Left ventricle myocardium inferior (tissue), 1 donor: ENCODE results near the gene PCLAF. TPM values are rescaled to one million over a fixed set of nuclear protein-coding genes. Genes with fewer than 3 reads are reported as not detected.
"Not testable (repeated sequence)": the region's sequence is repeated elsewhere in the genome, so short reads cannot be mapped to it uniquely, and the experiment has no call there.

Experiments used
- DNase-seq: peaks from one replicate; pipeline ENCODE4 v3.0.0-alpha.2; 2020
- H3K27ac ChIP-seq: fragments of 200-600 bp; replicated peaks from 2 replicates; pipeline ENCODE4 v1.8.0; 2021
- H3K27me3 ChIP-seq: fragments of 200-600 bp; 2 replicates; pipeline ENCODE4 v1.8.0; 2021; ENCODE audit warnings: low read depth
- H3K36me3 ChIP-seq: fragments of 200-600 bp; 2 replicates; pipeline ENCODE4 v1.8.0; 2021
- H3K4me1 ChIP-seq: fragments of 200-600 bp; 2 replicates; pipeline ENCODE4 v1.8.0; 2021
- H3K4me3 ChIP-seq: fragments of 200-600 bp; 2 replicates; pipeline ENCODE4 v1.8.0; 2021; ENCODE audit warnings: mild to moderate bottlenecking, moderate library complexity
- H3K9me3 ChIP-seq: fragments of 200-600 bp; replicated peaks from 2 replicates; pipeline ENCODE4 v1.8.0; 2021
- CTCF ChIP-seq: fragments of 200-600 bp; IDR thresholded peaks from 2 replicates; pipeline ENCODE4 v1.8.0; 2021; ENCODE audit warnings: antibody characterized with exemption, mild to moderate bottlenecking, borderline replicate concordance
- intact Hi-C: fragments of 100-400 bp; cut with micrococcal nuclease; formaldehyde crosslinking; loops from one replicate; pipeline ENCODE4 v1.11.0; 2022
- total RNA-seq: library from RNA; stranded (reverse); fragmentation: NEBNext Ultra II Directional; extraction: Animal tissue kit (Norgen Biotek cat#: 25700); gene quantifications from one replicate; pipeline ENCODE4 v1.2.1, GENCODE V29; 2021
- donor health status: DM: no; HTN: yes; CAD: no; lungs with severe emphysema.

PCLAF gene
- total RNA-seq, 1 donor from 2014 or later: 0.58 TPM

GRCh38 chr15:64423970-64424369 is 42.7 kb upstream of the PCLAF start:
- H3K9me3 ChIP-seq: no peaks in the 10 kb centered on the region
- H3K27ac ChIP-seq: no peak overlapping the region
- intact Hi-C loops: no loop called here
- no peaks in the 10 kb centered on the region for H3K4me1 ChIP-seq
- TF ChIP-seq CTCF: no peak
- DNase-seq: no peak
- peaks cover 84% of the 10 kb centered on the region for H3K36me3 ChIP-seq
- H3K4me3 ChIP-seq: no peak overlapping the region
- no peaks in the 10 kb centered on the region for H3K27me3 ChIP-seq

- H3K36me3 ChIP-seq: peaks cover 87% of the 10 kb centered on the region
- no peak overlapping the region for H3K4me3 ChIP-seq
- no peak for TF ChIP-seq CTCF
- H3K27me3 ChIP-seq: no peaks in the 10 kb centered on the region
- H3K4me1 ChIP-seq: no peaks in the 10 kb centered on the region
- DNase-seq: no peak
- H3K9me3 ChIP-seq: no peaks in the 10 kb centered on the region
- no peak overlapping the region for H3K27ac ChIP-seq
- intact Hi-C loops: no loop called here
Observed at GRCh38 chr15:64422697-64423096, 41.5 kb upstream of the PCLAF start.

GRCh38 chr15:64412216-64412615 is 31.0 kb upstream of the PCLAF start:
- no peak for TF ChIP-seq CTCF
- H3K4me1 ChIP-seq: no peaks in the 10 kb centered on the region
- no peaks in the 10 kb centered on the region for H3K9me3 ChIP-seq
- H3K27me3 ChIP-seq: no peaks in the 10 kb centered on the region
- no peak overlapping the region for H3K4me3 ChIP-seq
- H3K27ac ChIP-seq: no peak overlapping the region
- DNase-seq: no peak
- intact Hi-C loops: no loop called here
- H3K36me3 ChIP-seq: peaks cover 89% of the 10 kb centered on the region

- Histone ChIP-seq H3K27ac (no peak overlapping the region), H3K4me3 (no peak overlapping the region), H3K4me1 (peaks cover 3% of the 10 kb centered on the region), H3K27me3 (no peaks in the 10 kb centered on the region), H3K36me3 (peaks cover 97% of the 10 kb centered on the region), H3K9me3 (no peaks in the 10 kb centered on the region)
- intact Hi-C loops: no loop called here
- DNase-seq: no peak
- no peak for TF ChIP-seq CTCF
Observed at GRCh38 chr15:64400583-64400982, 19.3 kb upstream of the PCLAF start.

- no peak for TF ChIP-seq CTCF
- peak overlapping the region; percentile 47 for H3K27ac ChIP-seq
Observed at GRCh38 chr15:64398575-64398974, 17.3 kb upstream of the PCLAF start.

GRCh38 chr15:64396789-64397188 is 15.5 kb upstream of the PCLAF start:
- intact Hi-C loops: no loop called here
- H3K9me3 ChIP-seq: no peaks in the 10 kb centered on the region
- no peak for TF ChIP-seq CTCF

More at GRCh38 chr15:64398575-64398974, 17.3 kb upstream of the PCLAF start:
- Histone ChIP-seq H3K36me3 (peaks cover 100% of the 10 kb centered on the region), H3K9me3 (no peaks in the 10 kb centered on the region), H3K27me3 (no peaks in the 10 kb centered on the region), H3K4me1 (peaks cover 3% of the 10 kb centered on the region), H3K4me3 (no peak overlapping the region)
- no peak for DNase-seq
- intact Hi-C loops: no loop called here

GRCh38 chr15:64392471-64392870 is 11.2 kb upstream of the PCLAF start:
- H3K4me1 ChIP-seq: peaks cover 16% of the 10 kb centered on the region
- H3K4me3 ChIP-seq, H3K27me3 ChIP-seq, DNase-seq, H3K27ac ChIP-seq, intact Hi-C loops, H3K9me3 ChIP-seq: not testable (repeated sequence)
- peaks cover 42% of the 10 kb centered on the region for H3K36me3 ChIP-seq

More at GRCh38 chr15:64396789-64397188, 15.5 kb upstream of the PCLAF start:
- Histone ChIP-seq H3K4me1 (peaks cover 3% of the 10 kb centered on the region), H3K27ac (no peak overlapping the region), H3K4me3 (no peak overlapping the region), H3K36me3 (peaks cover 85% of the 10 kb centered on the region), H3K27me3 (no peaks in the 10 kb centered on the region)
- DNase-seq: no peak
